ENCODE data around the gene NOB1.
"Not testable (repeated sequence)": the region's sequence is repeated elsewhere in the genome, so short reads cannot be mapped to it uniquely, and the experiment has no call there.

NOB1 gene

GRCh38 chr16:69754469-69755310, at the start of gene NOB1:
NOB1 (minus strand) TSS chr16:69754926; CDS start chr16:69754910, 16 bp downstream.
- peak; percentile 92 to 94 for DNase-seq (ENCODE audit: low read depth in 2 of 2)

GRCh38 chr16:69804297-69804696, 49.6 kb upstream of the NOB1 start:
- no peak for DNase-seq (ENCODE audit: low read depth in 2 of 2)

- no peak for DNase-seq (ENCODE audit: low read depth in 2 of 2)
These were observed 44.9 kb upstream of the NOB1 start for GRCh38 chr16:69799611-69800031.

GRCh38 chr16:69798466-69798865, 43.7 kb upstream of the NOB1 start:
- DNase-seq (ENCODE audit: low read depth in 2 of 2) = no peak

- no peak for DNase-seq (ENCODE audit: low read depth in 2 of 2)
These were observed 41.8 kb upstream of the NOB1 start for GRCh38 chr16:69796285-69797118.

GRCh38 chr16:69794486-69794885, 39.8 kb upstream of the NOB1 start:
- DNase-seq (ENCODE audit: low read depth in 2 of 2) = no peak

- DNase-seq (ENCODE audit: low read depth in 2 of 2) = no peak
These were observed 38.8 kb upstream of the NOB1 start for GRCh38 chr16:69793526-69793925.

GRCh38 chr16:69791391-69791847, 36.7 kb upstream of the NOB1 start:
- DNase-seq (ENCODE audit: low read depth in 2 of 2) = not testable (repeated sequence)

GRCh38 chr16:69787883-69788282, 33.2 kb upstream of the NOB1 start:
- no peak for DNase-seq (ENCODE audit: low read depth in 2 of 2)

- no peak for DNase-seq (ENCODE audit: low read depth in 2 of 2)
These were observed 29.9 kb upstream of the NOB1 start for GRCh38 chr16:69784586-69784985.

- no peak for DNase-seq (ENCODE audit: low read depth in 2 of 2)
These were observed 26.4 kb upstream of the NOB1 start for GRCh38 chr16:69781118-69781517.

- DNase-seq (ENCODE audit: low read depth in 2 of 2) = no peak
These were observed 25.0 kb upstream of the NOB1 start for GRCh38 chr16:69779724-69780123.

GRCh38 chr16:69775563-69775962, 20.8 kb upstream of the NOB1 start:
- no peak for DNase-seq (ENCODE audit: low read depth in 2 of 2)

GRCh38 chr16:69773260-69773947, 18.7 kb upstream of the NOB1 start:
- DNase-seq (ENCODE audit: low read depth in 2 of 2) = no peak

- no peak for DNase-seq (ENCODE audit: low read depth in 2 of 2)
These were observed 16.9 kb upstream of the NOB1 start for GRCh38 chr16:69771651-69771967.

- DNase-seq (ENCODE audit: low read depth in 2 of 2) = no peak
These were observed 14.7 kb upstream of the NOB1 start for GRCh38 chr16:69769404-69769803.

GRCh38 chr16:69768666-69769065, 13.9 kb upstream of the NOB1 start:
- no peak for DNase-seq (ENCODE audit: low read depth in 2 of 2)

- no peak for DNase-seq (ENCODE audit: low read depth in 2 of 2)
These were observed 12.9 kb upstream of the NOB1 start for GRCh38 chr16:69767459-69768229.

- DNase-seq (ENCODE audit: low read depth in 2 of 2) = no peak
These were observed 8.8 kb upstream of the NOB1 start for GRCh38 chr16:69763599-69763942.

- DNase-seq (ENCODE audit: low read depth in 2 of 2) = no peak
These were observed 8.3 kb upstream of the NOB1 start for GRCh38 chr16:69762814-69763598.
